Astrocyte of the cerebellum (primary cell): Measurements from ENCODE around the gene ZNF319.

ENCODE experiments used
- DNase-seq: peaks from one replicate; pipeline ENCODE4 v3.0.0-alpha.2; 2011; ENCODE audit warnings: low read depth
- H3K4me3 ChIP-seq: 2 replicates; pipeline ENCODE4 v1.5.1; 2011; ENCODE audit warnings: mild to moderate bottlenecking, low read depth, low read length, moderate library complexity
- in situ Hi-C: cut with HindIII; loops from 2 replicates; pipeline ENCODE4 v1.10.0; 2017; ENCODE audit warnings: low sequenced_read_pairs
- TF ChIP-seq, protein P1 (sequence below): IDR thresholded peaks from 2 replicates; pipeline ENCODE4 v1.5.1; 2012; ENCODE audit warnings: low read length, low read depth, moderate library complexity, mild to moderate bottlenecking; ENCODE audit errors: missing control alignments

ZNF319 gene

DNA sequence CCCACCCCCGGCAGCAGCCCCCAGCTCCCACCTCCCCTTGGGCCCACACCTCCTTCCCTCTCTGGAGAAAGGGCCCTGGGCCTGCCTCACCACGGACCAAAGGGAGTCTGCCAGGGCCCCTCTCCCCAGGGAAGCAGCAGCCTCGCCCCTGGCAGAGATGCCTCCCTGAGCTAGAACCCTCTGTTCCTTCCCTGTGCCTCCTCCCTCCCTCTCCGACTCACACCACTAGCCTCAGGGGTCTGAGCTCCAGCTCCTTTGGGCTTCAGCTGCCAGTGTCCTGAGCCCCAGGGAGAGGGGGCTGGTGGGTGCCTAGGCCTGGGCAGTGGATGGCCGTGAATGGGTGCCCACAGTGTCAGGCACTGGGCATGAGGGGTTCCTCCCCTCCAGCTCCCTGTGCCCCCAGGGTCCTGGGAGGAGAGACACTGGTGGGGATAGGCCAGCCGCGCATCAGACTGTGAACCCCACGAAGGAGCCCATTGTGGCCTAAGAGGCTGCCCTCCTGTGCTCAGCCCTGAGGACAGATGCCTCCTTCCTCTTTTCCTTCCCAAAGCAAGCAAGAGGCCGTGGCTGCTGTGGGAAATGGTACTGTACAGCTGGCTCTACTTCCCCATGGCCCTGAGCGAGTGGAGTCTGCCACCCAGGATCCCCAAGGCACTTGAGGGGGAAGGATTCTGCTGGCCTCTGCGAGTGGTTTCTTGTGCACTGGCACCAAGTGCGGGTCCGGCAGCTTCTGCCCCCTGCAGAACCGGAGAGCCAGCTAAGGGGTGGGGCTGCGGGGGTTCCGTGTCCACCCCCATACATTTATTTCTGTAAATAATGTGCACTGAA, 45.8 kb upstream of the ZNF319 start:
- no peak overlapping the region for H3K4me3 ChIP-seq
- DNase-seq, result no peak
- TF ChIP-seq, protein P1, sequence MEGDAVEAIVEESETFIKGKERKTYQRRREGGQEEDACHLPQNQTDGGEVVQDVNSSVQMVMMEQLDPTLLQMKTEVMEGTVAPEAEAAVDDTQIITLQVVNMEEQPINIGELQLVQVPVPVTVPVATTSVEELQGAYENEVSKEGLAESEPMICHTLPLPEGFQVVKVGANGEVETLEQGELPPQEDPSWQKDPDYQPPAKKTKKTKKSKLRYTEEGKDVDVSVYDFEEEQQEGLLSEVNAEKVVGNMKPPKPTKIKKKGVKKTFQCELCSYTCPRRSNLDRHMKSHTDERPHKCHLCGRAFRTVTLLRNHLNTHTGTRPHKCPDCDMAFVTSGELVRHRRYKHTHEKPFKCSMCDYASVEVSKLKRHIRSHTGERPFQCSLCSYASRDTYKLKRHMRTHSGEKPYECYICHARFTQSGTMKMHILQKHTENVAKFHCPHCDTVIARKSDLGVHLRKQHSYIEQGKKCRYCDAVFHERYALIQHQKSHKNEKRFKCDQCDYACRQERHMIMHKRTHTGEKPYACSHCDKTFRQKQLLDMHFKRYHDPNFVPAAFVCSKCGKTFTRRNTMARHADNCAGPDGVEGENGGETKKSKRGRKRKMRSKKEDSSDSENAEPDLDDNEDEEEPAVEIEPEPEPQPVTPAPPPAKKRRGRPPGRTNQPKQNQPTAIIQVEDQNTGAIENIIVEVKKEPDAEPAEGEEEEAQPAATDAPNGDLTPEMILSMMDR, result no peak
- in situ Hi-C loops, result no loop called here

- in situ Hi-C loops, result no loop called here
- no peak for DNase-seq
- TF ChIP-seq, protein P1, result no peak
- no peak overlapping the region for H3K4me3 ChIP-seq
Observed at GRCh38 chr16:58045096-58045495, 44.6 kb upstream of the ZNF319 start.

DNA sequence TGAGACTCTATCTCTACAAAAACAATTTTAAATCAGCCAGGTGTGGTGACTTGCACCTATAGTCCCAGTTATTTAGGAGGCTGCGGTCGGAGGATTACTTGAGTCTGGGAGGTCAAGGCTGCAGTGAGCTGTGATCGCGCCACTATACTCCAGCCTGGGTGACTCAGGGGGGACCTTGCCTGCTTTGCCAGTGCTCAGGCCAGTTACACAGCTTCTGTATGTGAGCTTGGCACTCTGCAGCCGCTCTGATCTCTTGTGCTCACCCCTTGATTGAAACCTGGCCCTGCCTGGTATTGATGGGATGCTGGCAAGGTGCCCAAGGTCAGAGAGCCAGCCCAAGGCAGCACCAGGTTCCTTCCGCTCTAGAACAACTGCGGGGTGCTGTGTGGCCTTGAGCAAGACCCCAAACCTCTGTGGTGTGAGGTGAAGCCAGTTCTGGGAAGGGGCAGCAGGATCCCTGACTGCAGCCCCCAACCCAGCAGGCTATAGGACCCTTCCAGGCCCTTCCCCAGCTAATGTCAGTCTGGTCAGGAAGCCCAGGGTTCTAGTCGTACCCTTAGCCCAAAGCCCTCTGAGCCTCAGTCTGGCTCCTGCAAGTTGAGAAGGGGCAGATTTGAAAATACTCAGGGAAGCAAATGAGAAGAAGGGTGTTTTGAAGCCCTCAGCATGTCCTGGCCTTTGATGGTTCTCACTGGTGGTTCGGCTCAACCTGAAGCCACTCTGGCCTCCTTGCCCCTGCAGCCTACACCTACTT, 44.0 kb upstream of the ZNF319 start:
- DNase-seq, result no peak
- TF ChIP-seq, protein P1, result no peak
- in situ Hi-C loops, result no loop called here
- H3K4me3 ChIP-seq, result no peak overlapping the region

- DNase-seq, result no peak
Observed at GRCh38 chr16:58043571-58044155, 43.2 kb upstream of the ZNF319 start.

DNA sequence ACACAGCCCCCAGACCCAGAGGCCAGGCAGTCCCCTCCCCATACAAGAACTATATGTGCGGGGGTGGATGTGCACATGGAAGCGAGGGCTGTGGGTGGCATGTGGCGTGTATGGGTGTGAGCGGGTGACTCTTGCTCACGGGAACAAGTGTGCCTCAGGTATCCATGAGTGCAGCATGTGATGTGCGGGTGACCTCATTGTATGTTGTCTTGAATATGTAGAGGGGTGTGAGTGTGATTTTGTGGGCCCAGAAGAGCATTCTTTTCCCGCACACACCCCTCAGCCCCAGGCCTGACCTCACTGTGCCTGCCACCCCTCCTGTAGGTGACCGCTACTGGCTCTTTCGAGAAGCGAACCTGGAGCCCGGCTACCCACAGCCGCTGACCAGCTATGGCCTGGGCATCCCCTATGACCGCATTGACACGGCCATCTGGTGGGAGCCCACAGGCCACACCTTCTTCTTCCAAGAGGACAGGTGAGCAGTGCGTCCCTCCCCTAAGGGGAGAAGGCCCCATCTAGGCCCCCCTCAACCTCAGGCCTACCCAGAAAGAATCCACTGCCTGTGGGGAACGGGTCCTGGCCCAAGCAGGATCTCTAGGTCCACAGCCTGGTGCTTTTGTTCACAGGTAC, 42.5 kb upstream of the ZNF319 start:
- H3K4me3 ChIP-seq, result no peak overlapping the region
- DNase-seq, result no peak
- in situ Hi-C loops, result no loop called here
- TF ChIP-seq, protein P1, result no peak

More at GRCh38 chr16:58043571-58044155, 43.2 kb upstream of the ZNF319 start:
- no peak overlapping the region for H3K4me3 ChIP-seq
- TF ChIP-seq, protein P1, result no peak
- in situ Hi-C loops, result no loop called here

- DNase-seq, result no peak
- H3K4me3 ChIP-seq, result no peak overlapping the region
- TF ChIP-seq, protein P1, result no peak
- in situ Hi-C loops, result no loop called here
Observed at GRCh38 chr16:58042001-58042885, 41.8 kb upstream of the ZNF319 start.
